ENCODE data around the gene ARHGAP24. TPM values are rescaled to one million over a fixed set of nuclear protein-coding genes. Genes with fewer than 3 reads are reported as not detected.
A peak's percentile ranks its signal among the peaks of the same experiment; 100 is the strongest.

Gene ARHGAP24
- total and polyA plus RNA-seq, 12 donors: 6.7 to 35.5 (median 23.9) TPM

DNA sequence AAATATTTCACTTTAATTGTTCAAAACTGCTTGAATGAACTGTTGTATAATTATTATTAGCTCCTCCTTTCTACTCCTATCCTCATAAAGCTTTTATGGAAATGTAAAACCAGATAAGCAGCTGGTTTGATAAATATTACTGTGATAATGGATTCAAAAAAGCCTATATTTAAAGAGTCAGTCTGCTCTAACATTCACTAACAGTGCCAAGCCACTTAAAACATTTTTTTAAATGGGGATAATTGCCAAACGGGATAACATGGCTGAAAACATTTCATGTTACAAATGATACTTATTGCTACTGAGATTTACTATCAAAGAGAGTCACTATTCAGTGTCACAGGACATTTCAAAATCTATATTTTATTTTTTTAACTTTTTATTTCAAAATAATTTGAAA lies 17.4 kb downstream of the ARHGAP24 start:
- H3K4me1 ChIP-seq: peaks cover 0 to 67% (median 31%) of the 10 kb centered on the region in 9 donors
- peak overlapping the region in 5 of 10 donors; percentile 17 to 61 (median 43) for H3K27ac ChIP-seq
- no peak overlapping the region for H3K4me3 ChIP-seq
- whole genome bisulfite sequencing, 2 donors: 33 to 41% methylated on average over 1 of the region's 1 CpG
- intact Hi-C loops (cut with DNase I): loop anchor here in 3 of 10 donors (5.0 to 10.0 kb wide), 4 partner anchors 102 to 255 kb away; no protein-coding TSS in a partner anchor
- no peak for TF ChIP-seq CTCF (IDR thresholded peaks at IDR 0.05)
- DNase-seq (no peak), ATAC-seq (no peak)
- H3K36me3 ChIP-seq: no peaks in the 10 kb centered on the region
- H3K27me3 ChIP-seq: no peaks in the 10 kb centered on the region
- no peaks in the 10 kb centered on the region for H3K9me3 ChIP-seq

DNA sequence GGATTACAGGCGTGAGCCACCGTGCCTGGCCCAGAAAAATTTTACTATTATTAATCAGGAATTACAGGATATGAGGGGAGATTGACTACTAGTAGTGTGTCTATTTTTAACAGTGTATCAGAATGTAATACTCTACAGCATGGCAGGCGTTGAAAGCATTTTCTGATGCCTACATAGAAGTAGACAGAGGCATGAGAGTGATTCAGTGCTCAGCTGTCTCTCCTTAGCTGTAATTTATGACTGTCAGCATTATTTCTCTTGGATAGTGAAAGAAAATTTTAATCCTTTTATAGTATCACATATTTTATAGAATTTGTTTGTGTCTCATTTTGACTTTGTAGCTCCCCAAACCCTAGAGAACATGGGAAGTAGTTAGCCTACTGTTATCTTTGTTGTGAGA lies 20.7 kb downstream of the ARHGAP24 start:
- peaks cover 10 to 60% (median 45%) of the 10 kb centered on the region in 9 donors for H3K4me1 ChIP-seq
- WGBS, 2 donors: 33 to 51% methylated on average over 3 of the region's 3 CpGs

GRCh38 chr4:85496126-85496849 lies 21.3 kb downstream of the ARHGAP24 start:
- H3K27me3 ChIP-seq: no peaks in the 10 kb centered on the region
- peaks cover 10 to 57% (median 45%) of the 10 kb centered on the region in 9 donors for H3K4me1 ChIP-seq
- TF ChIP-seq CTCF (IDR thresholded peaks at IDR 0.05): no peak
- ATAC-seq (no peak), DNase-seq (no peak)
- intact Hi-C loops (cut with DNase I): loop anchor here in 3 of 10 donors (10.0 kb wide), 3 partner anchors 99 to 249 kb away; no protein-coding TSS in a partner anchor
- peak overlapping the region in 5 of 10 donors; percentile 6 to 22 (median 15) for H3K4me3 ChIP-seq
- peak overlapping the region in 6 of 10 donors; percentile 52 to 77 (median 68) for H3K27ac ChIP-seq
- H3K36me3 ChIP-seq: no peaks in the 10 kb centered on the region
- WGBS, 2 donors: 47 to 48% methylated on average over 8 of the region's 8 CpGs
- H3K9me3 ChIP-seq: no peaks in the 10 kb centered on the region

More for the DNA sequence above, 20.7 kb downstream of the ARHGAP24 start:
- ATAC-seq: peak in 6 of 8 donors; percentile 60 to 88 (median 81)
- intact Hi-C loops (cut with DNase I): loop anchor here in 3 of 10 donors (10.0 kb wide), 3 partner anchors 99 to 249 kb away; no protein-coding TSS in a partner anchor
- H3K9me3 ChIP-seq: no peaks in the 10 kb centered on the region
- no peaks in the 10 kb centered on the region for H3K36me3 ChIP-seq
- no peak for TF ChIP-seq CTCF (IDR thresholded peaks at IDR 0.05)
- no peaks in the 10 kb centered on the region for H3K27me3 ChIP-seq
- peak overlapping the region in 5 of 10 donors; percentile 6 to 22 (median 15) for H3K4me3 ChIP-seq
- DNase-seq: peak in 1 of 2 donors; percentile 31
- peak overlapping the region in 6 of 10 donors; percentile 52 to 74 (median 66) for H3K27ac ChIP-seq

DNA sequence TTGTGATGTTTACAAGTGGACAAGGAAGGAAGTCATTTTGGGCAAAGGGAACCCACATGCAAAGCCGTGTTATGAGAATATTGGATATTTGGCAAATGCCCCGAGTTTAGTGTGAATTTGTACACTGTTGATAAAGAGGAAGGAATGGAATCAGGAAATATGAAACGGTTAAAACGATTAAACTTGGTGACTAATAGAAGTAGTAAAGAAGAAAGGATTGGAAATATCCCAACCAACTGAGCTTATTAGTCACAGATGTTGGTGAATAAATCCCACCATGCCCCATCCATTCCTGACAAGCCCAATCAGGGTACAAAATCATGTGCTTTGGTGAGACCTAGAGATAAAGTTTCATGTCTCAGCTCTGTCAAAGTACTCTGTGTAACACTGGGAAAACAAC lies 22.0 kb downstream of the ARHGAP24 start:
- 48 to 60% methylated on average over 4 of the region's 4 CpGs for WGBS, 2 donors
- H3K27me3 ChIP-seq: no peaks in the 10 kb centered on the region
- peak overlapping the region in 5 of 10 donors; percentile 54 to 77 (median 67) for H3K27ac ChIP-seq
- ATAC-seq: peak in 2 of 8 donors; percentile 4 to 12
- no peaks in the 10 kb centered on the region for H3K36me3 ChIP-seq
- peaks cover 9 to 52% (median 38%) of the 10 kb centered on the region in 9 donors for H3K4me1 ChIP-seq
- H3K9me3 ChIP-seq: no peaks in the 10 kb centered on the region
- no peak for DNase-seq
- intact Hi-C loops (cut with DNase I): loop anchor here in 3 of 10 donors (10.0 kb wide), 3 partner anchors 98 to 248 kb away; no protein-coding TSS in a partner anchor
- no peak overlapping the region for H3K4me3 ChIP-seq
- no peak for TF ChIP-seq CTCF (IDR thresholded peaks at IDR 0.05)
